RWPE1 (cell line): ENCODE data around the gene DOK7.
"Not testable (repeated sequence)": the region's sequence is repeated elsewhere in the genome, so short reads cannot be mapped to it uniquely, and the experiment has no call there.

Experiments
- CTCF ChIA-PET: fragments of 350-600 bp; sonication (Branson Sonifier 250); formaldehyde crosslinking; extraction: SDS; loops from one replicate; lab custom pipeline; 2021; lab: Yijun Ruan, JAX
- POLR2A ChIA-PET: fragments of 400-600 bp; formaldehyde crosslinking; extraction: SDS; loops from one replicate; lab custom pipeline; 2020; ENCODE audit warnings: antibody characterized with exemption; ENCODE audit not compliant: low non-redundant PET; lab: Yijun Ruan, JAX
- DNase-seq: peaks from one replicate; pipeline ENCODE4 v3.0.0; 2012; ENCODE audit warnings: low spot score
- H3K27ac ChIP-seq: fragments of 450-650 bp; 2 replicates; pipeline ENCODE4 v1.5.1; 2017
- TF ChIP-seq, protein P1 (sequence below): fragments of 450-650 bp; conservative IDR thresholded peaks from 2 replicates; pipeline ENCODE4 v1.5.1; 2017; ENCODE audit warnings: low read depth, mild to moderate bottlenecking

DOK7 gene

DNA sequence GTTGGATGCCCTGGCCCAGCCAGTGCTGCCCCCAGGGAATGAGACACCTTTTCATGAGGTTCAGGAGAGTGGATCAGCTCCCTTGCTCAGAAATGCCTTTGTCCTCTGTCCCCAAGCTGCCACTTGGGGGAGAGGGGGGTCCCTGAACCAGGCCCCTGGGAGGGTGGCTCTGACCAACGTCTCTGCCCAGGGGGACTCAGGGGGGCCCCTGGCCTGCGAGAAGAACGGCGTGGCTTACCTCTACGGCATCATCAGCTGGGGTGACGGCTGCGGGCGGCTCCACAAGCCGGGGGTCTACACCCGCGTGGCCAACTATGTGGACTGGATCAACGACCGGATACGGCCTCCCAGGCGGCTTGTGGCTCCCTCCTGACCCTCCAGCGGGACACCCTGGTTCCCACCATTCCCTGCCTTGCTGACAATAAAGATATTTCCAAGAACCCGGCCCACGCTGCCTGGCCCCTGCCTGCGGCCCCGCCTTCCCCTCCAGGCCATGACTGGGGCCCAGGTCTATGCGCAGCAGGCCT is 14.0 kb upstream of the DOK7 start:
- CTCF ChIA-PET: no interaction called here
- DNase-seq: no peak
- no peak overlapping the region for H3K27ac ChIP-seq
- POLR2A ChIA-PET: no interaction called here
- TF ChIP-seq, protein P1, sequence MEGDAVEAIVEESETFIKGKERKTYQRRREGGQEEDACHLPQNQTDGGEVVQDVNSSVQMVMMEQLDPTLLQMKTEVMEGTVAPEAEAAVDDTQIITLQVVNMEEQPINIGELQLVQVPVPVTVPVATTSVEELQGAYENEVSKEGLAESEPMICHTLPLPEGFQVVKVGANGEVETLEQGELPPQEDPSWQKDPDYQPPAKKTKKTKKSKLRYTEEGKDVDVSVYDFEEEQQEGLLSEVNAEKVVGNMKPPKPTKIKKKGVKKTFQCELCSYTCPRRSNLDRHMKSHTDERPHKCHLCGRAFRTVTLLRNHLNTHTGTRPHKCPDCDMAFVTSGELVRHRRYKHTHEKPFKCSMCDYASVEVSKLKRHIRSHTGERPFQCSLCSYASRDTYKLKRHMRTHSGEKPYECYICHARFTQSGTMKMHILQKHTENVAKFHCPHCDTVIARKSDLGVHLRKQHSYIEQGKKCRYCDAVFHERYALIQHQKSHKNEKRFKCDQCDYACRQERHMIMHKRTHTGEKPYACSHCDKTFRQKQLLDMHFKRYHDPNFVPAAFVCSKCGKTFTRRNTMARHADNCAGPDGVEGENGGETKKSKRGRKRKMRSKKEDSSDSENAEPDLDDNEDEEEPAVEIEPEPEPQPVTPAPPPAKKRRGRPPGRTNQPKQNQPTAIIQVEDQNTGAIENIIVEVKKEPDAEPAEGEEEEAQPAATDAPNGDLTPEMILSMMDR: no peak

DNA sequence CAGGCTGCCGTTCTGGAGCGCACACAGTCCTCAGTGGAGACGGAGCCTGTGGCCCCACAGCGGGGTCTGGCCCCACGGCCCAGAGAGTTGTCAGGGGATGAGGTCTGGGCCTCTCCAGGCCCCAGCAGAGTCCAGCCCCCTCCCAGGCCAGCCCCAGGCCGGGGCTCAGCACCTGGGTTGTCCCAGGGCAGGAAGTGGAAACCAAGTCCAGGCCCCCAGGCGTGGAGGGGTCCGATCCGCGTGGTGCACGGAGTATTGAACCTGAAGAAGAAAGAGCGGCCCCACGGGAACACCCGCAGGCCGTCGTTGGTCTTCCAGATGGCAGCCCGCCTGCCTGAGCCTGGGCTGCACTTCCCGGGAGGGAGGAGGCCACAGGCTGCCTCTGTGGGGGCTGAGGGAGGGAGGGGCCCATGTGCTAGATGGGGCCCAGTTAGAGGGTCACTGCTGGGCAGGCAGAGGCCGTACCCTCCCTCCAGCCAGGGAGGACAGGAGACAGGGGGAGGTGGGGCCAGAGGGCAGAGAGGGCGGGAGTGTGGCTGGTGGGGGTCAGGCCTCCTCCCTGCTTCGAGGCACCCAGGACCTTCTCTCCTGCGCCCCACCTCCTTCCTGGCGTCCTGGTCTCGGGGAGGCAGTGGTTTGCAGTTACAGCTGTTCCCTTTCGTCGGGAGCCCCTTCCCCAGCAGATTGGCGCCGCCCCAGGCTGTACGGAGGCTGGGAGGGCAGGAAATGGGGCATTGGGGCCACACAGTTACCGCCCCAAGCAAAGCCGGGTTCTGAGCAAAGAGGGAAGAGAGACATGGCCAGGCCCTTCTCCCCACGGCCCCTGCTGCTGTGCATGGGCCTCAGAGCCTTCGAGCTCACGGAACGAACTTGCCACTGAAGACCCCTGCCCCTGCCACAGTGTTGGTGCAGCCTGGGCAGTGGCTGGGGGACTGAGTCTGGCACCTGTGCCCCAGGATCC is 13.3 kb upstream of the DOK7 start:
- TF ChIP-seq, protein P1: no peak
- CTCF ChIA-PET: interaction anchor here (1.1 kb wide), 1 partner anchor 32 kb away, joined by 5 read pairs; no protein-coding TSS in a partner anchor
- no peak overlapping the region for H3K27ac ChIP-seq
- POLR2A ChIA-PET: no interaction called here
- DNase-seq: no peak

DNA sequence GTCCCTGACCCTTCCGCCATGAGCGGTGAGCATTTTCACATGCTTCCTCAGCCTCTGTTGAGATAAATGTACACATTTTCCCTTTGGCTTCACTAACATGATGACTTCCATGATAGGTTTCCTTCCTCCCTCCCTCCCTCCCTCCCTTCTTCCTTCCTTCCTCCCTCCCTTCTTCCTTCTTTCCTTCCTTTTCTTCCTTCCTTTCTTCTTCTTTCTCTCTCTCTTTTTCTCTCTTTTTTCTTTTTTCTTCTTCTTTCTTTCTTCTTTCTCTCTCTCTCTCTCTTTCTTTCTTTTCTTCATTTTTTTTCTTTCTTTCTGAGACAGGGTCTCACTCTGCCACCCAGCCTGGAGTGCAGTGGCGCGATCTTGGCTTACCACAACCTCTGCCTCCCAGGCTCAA is 12.5 kb upstream of the DOK7 start:
- ChIA-PET CTCF (interaction anchor here (1.1 kb wide), 1 partner anchor 33 kb away, joined by 5 read pairs; no protein-coding TSS in a partner anchor), POLR2A (no interaction called here)
- TF ChIP-seq, protein P1: no peak
- no peak for DNase-seq
- H3K27ac ChIP-seq: no peak overlapping the region

DNA sequence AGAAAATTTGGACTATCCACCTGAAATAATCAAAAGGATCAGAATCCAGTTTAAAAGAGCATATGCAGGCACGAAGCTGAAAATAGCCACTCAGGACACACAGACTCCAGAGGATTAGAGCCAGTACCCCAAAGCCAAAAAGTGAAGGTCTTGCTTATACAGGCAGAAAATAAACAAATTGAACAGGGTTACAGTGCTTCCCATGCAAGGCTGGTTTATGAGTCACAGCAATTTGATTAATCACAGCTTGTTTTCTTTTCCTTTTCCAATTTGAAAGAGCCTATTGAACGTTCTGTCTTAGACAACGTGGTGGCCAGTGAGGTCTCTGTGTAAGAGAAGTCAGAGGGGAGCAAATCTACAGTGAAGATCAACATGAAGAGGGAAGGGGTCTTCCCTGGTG is 11.2 kb upstream of the DOK7 start:
- ChIA-PET POLR2A (no interaction called here), CTCF (interaction anchor here (0.6 to 1.1 kb wide), 3 partner anchors 21 to 106 kb away, joined by 4 to 7 read pairs (median 6); no protein-coding TSS in a partner anchor)
- H3K27ac ChIP-seq: no peak overlapping the region

DNA sequence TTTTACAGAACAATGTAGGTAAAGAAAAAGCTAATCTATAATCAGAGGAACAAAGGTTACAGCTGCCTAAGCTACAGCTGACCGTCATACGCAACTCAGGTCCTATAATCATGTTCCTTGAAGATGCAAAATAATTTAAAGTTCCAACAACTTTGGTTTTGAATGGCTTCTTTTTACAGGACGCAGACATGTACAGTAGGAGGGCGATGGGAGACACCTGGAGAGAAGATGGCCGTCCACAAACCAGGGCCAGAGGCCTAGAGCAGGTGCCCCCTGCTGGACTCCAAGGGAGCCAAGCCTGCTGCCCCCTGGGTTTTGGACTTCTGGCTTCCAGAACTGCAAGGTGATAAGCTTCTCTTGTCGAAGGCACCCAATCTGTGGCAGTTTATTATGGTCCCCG is 10.7 kb upstream of the DOK7 start:
- TF ChIP-seq, protein P1: no peak
- no peak for DNase-seq
- no peak overlapping the region for H3K27ac ChIP-seq
- POLR2A ChIA-PET: no interaction called here
- CTCF ChIA-PET: interaction anchor here (0.6 to 1.1 kb wide), 2 partner anchors 92 to 106 kb away, joined by 4 to 6 read pairs; no protein-coding TSS in a partner anchor

More for the DNA sequence above, 11.2 kb upstream of the DOK7 start:
- no peak for DNase-seq
- TF ChIP-seq, protein P1: no peak

DNA sequence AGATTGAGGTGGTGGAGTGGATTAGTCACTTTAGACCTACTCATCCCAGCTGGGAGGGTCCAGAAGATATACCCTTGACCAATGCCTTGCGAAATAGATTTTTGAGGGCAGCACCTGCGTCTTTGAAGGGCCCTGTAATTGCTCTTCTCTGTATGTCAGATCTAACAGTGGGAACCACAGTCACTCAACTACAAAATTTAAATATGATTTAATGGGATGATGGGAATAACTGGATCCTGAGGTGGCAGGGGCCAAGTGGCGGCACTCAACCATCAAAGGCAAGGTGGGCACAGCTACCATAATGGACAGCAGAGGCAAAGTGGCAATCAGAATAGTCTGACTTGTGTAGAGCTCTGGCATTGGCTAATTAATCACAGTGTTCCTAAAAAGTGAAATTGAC is 7.5 kb upstream of the DOK7 start:
- CTCF ChIA-PET, DNase-seq, POLR2A ChIA-PET, H3K27ac ChIP-seq: not testable (repeated sequence)

DNA sequence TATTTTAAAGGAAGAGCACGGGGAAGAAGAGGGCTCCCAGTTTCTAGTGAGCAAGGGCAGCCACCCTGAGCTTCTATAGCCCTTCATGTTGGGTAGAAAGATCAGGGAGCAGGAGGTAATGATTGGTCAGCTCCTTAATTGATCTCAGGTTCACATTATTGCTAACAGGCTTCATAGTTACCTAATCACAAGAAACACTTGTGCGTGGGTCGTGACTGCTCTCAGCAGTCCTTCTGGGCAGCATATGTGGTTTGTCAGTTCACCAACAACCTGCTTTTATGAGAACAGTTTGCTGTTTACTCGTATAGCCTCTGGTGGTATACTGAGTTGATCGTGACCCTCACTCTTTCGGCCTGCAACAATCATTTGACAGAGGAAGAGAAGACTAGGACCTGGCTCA is 4.7 kb upstream of the DOK7 start:
- POLR2A ChIA-PET: no interaction called here
- H3K27ac ChIP-seq: no peak overlapping the region
- CTCF ChIA-PET: no interaction called here
- TF ChIP-seq, protein P1: no peak
- no peak for DNase-seq

DNA sequence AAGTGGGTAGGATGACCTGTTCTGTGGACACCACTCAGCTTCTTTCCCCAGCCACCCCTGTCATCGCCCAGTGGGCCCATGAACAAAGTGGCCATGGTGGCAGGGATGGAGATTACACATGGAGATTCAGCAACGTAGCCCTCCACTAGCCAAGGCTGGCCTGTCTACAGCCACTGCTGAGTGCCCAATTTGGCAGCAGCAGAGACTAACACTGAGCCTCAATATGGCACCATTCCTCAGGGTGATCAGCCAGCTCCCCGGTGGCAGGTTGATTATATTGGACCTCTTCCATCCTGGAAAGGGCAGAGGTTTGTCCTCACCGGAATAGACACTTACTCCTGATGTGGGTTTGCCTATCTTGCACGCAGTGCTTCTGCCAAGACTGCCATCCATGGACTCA is 4.0 kb upstream of the DOK7 start:
- H3K27ac ChIP-seq, DNase-seq, CTCF ChIA-PET, POLR2A ChIA-PET: not testable (repeated sequence)
